ENCODE data around the gene DNAH12.

DNAH12 gene

DNA sequence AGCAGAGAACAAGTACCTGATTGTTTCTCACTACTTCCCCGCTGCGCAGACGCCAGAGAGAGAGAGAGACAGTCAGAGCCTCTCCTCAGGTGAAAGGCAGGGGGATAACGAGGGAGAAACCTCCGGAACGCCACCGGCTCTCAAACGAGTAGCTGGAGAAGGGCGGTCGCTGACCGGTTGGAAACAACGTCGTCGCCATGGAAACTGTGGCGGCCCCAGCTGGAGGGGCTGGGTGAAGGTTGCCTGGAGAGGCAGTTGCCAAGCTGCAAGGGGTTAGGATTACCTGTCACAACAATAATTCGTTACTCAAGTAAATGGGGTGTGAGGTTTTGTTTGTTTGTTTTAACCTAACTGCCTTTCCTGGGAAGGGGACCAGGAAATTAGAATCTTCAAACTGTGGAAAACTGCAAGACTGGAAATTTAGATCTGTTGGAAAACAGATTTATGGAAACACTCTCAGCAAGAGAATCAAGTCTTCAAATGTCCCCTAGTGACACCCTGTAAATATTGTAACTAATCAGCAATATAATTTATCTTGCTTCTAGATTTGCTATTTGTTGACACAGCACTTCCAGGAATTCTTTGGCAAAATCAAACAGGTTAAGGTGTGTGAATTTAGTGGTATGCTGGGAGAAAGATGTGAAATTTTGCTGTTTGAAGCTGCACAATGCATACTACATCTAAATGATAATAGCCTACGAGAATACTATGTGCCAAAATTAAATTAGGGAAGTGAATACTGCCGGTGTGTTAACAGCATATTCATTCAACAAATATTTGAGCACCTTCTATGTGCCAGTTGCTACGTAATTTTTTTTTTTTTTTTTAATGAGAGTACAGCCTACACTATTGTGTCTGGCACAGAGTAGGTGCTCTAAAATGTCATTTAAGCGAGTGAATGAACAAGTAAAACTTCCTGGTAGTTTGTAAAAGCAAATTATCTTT, at the start of gene DNAH12:
Gene DNAH12, minus strand, starts transcription at position 164 of the 945 bp plus-strand sequence. CDS start 1,474 bp downstream, outside the sequence.
- no peak for TF ChIP-seq CTCF (IDR thresholded peaks at IDR 0.05)
- Histone ChIP-seq H3K27ac (no peak within 1 kb of the TSS), H3K4me3 (peak within 1 kb of the TSS; percentile 55)
- DNase-seq (ENCODE audit: low spot score), result no peak

GRCh38 chr3:57592306-57592705, 48.2 kb upstream of the DNAH12 start:
- no peak for TF ChIP-seq CTCF (IDR thresholded peaks at IDR 0.05)
- peak overlapping the region; percentile 26 for H3K4me3 ChIP-seq
- no peak overlapping the region for H3K27ac ChIP-seq
- no peak for DNase-seq (ENCODE audit: low spot score)

DNA sequence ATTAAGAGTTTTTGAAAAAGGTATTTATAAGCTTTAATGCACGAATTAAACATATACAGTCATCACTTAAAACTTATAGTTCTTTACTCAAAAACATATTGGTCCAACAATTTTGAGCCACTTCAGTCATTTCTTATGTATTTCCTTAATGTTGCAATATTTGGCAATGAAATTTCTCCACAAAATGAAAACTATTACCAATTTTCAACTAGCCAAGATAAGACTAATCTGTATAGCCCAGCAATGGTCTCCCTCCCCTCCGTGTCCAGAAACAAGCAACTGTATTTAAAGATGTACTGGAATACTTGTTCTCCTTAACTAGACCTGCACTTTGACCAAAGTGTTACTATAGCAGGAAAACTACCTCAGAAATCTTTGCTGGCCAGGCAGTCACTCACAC, 43.8 kb upstream of the DNAH12 start:
- no peak for DNase-seq (ENCODE audit: low spot score)
- TF ChIP-seq CTCF (IDR thresholded peaks at IDR 0.05), result no peak
- H3K4me3 ChIP-seq, result no peak overlapping the region
- H3K27ac ChIP-seq, result no peak overlapping the region

- no peak for DNase-seq (ENCODE audit: low spot score)
- TF ChIP-seq CTCF (IDR thresholded peaks at IDR 0.05), result no peak
- H3K4me3 ChIP-seq, result no peak overlapping the region
- H3K27ac ChIP-seq, result no peak overlapping the region
Measured at GRCh38 chr3:57586778-57587177, 42.6 kb upstream of the DNAH12 start.

DNA sequence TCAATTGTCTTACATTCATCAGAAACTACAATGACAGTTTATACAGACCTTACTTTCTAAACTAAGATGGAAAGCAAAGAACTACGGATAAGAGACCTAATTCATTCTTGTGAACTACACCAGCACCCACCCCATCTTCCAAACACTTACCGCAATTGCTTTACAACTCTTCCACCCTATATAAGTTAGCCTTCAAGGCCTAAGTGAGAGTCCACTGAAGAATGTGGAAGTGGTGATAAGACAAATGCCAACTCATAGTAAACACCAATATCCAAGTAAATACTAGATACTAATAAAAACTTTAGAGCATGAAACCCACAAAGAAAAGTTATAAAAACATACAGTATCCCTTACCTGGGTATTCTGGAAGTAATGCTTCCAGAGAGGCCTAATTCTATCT, 39.4 kb upstream of the DNAH12 start:
- Histone ChIP-seq H3K27ac (no peak overlapping the region), H3K4me3 (no peak overlapping the region)
- no peak for DNase-seq (ENCODE audit: low spot score)
- no peak for TF ChIP-seq CTCF (IDR thresholded peaks at IDR 0.05)

GRCh38 chr3:57582474-57583168, 38.5 kb upstream of the DNAH12 start:
- no peak for TF ChIP-seq CTCF (IDR thresholded peaks at IDR 0.05)
- no peak for DNase-seq (ENCODE audit: low spot score)
- Histone ChIP-seq H3K4me3 (no peak overlapping the region), H3K27ac (no peak overlapping the region)
